Chondrocyte (in vitro differentiated cells): Measurements from ENCODE around the gene PI4KA. TPM values are rescaled to one million over a fixed set of nuclear protein-coding genes. Genes with fewer than 3 reads are reported as not detected.

ENCODE experiments used
- DNase-seq: peaks from one replicate; pipeline ENCODE4 v3.0.0; 2021; ENCODE audit warnings: mixed read lengths, low spot score
- H3K27ac Mint-ChIP-seq: one replicate; pipeline ENCODE4 v1.8.0; 2021; ENCODE audit warnings: mild to moderate bottlenecking, moderate library complexity, mixed read lengths; ENCODE audit not compliant: unreplicated experiment
- H3K27me3 Mint-ChIP-seq: 2 replicates; pipeline ENCODE4 v1.8.0; 2021; ENCODE audit warnings: low read depth, mixed read lengths
- H3K36me3 Mint-ChIP-seq: 2 replicates; pipeline ENCODE4 v1.8.0; 2021; ENCODE audit warnings: low read depth, mixed read lengths
- H3K4me1 Mint-ChIP-seq: 2 replicates; pipeline ENCODE4 v1.8.0; 2021; ENCODE audit warnings: low read depth, mild to moderate bottlenecking, mixed read lengths
- H3K4me3 Mint-ChIP-seq: one replicate; pipeline ENCODE4 v1.8.0; 2021; ENCODE audit warnings: mild to moderate bottlenecking, moderate library complexity, mixed read lengths; ENCODE audit not compliant: unreplicated experiment
- H3K9me3 Mint-ChIP-seq: 2 replicates; pipeline ENCODE4 v1.8.0; 2021; ENCODE audit warnings: low read depth, mixed read lengths
- CTCF ChIP-seq: fragments of 200-600 bp; sonication (generic); IDR thresholded peaks from 2 replicates; pipeline ENCODE4 v1.5.0; 2021; ENCODE audit warnings: antibody characterized with exemption, mild to moderate bottlenecking, moderate library complexity
- total RNA-seq: library from RNA; stranded (reverse); gene quantifications from 3 replicates; pipeline ENCODE4 v1.2.1, GENCODE V29; 2021

Gene PI4KA
- total RNA-seq, 1 donor from 2014 or later: 68.3 TPM

GRCh38 chr22:20661473-20661872 lies 197.1 kb downstream of the PI4KA start:
- Mint-ChIP-seq H3K27me3 (peaks cover 54% of the 10 kb centered on the region), H3K4me3 (no peak overlapping the region), H3K36me3 (peaks cover 9% of the 10 kb centered on the region), H3K4me1 (no peaks in the 10 kb centered on the region), H3K27ac (no peak overlapping the region), H3K9me3 (peaks cover 12% of the 10 kb centered on the region)
- no peak for TF ChIP-seq CTCF
- DNase-seq: no peak

GRCh38 chr22:20660441-20661054 lies 198.1 kb downstream of the PI4KA start:
- Mint-ChIP-seq H3K4me1 (no peaks in the 10 kb centered on the region), H3K27me3 (peaks cover 50% of the 10 kb centered on the region), H3K4me3 (no peak overlapping the region), H3K27ac (no peak overlapping the region), H3K36me3 (peaks cover 9% of the 10 kb centered on the region), H3K9me3 (peaks cover 12% of the 10 kb centered on the region)
- no peak for TF ChIP-seq CTCF
- no peak for DNase-seq

GRCh38 chr22:20659920-20660319 lies 198.7 kb downstream of the PI4KA start:
- no peak overlapping the region for H3K27ac Mint-ChIP-seq
- peaks cover 12% of the 10 kb centered on the region for H3K9me3 Mint-ChIP-seq
- H3K4me1 Mint-ChIP-seq: no peaks in the 10 kb centered on the region
- H3K36me3 Mint-ChIP-seq: peaks cover 9% of the 10 kb centered on the region
- TF ChIP-seq CTCF: no peak
- no peak for DNase-seq
- H3K4me3 Mint-ChIP-seq: no peak overlapping the region
- H3K27me3 Mint-ChIP-seq: peaks cover 50% of the 10 kb centered on the region

GRCh38 chr22:20659258-20659657 lies 199.4 kb downstream of the PI4KA start:
- no peak for TF ChIP-seq CTCF
- Mint-ChIP-seq H3K27me3 (peaks cover 46% of the 10 kb centered on the region), H3K9me3 (peaks cover 12% of the 10 kb centered on the region)

GRCh38 chr22:20658433-20659222 lies 200.0 kb downstream of the PI4KA start:
- H3K4me3 Mint-ChIP-seq: no peak overlapping the region
- H3K9me3 Mint-ChIP-seq: peaks cover 11% of the 10 kb centered on the region
- TF ChIP-seq CTCF: no peak
- H3K36me3 Mint-ChIP-seq: peaks cover 8% of the 10 kb centered on the region
- no peaks in the 10 kb centered on the region for H3K4me1 Mint-ChIP-seq
- no peak for DNase-seq
- peaks cover 46% of the 10 kb centered on the region for H3K27me3 Mint-ChIP-seq
- no peak overlapping the region for H3K27ac Mint-ChIP-seq

More at GRCh38 chr22:20659258-20659657, 199.4 kb downstream of the PI4KA start:
- peaks cover 9% of the 10 kb centered on the region for H3K36me3 Mint-ChIP-seq
- no peak for DNase-seq
- no peak overlapping the region for H3K27ac Mint-ChIP-seq
- H3K4me1 Mint-ChIP-seq: no peaks in the 10 kb centered on the region
- H3K4me3 Mint-ChIP-seq: no peak overlapping the region
